ENCODE measurements around the gene DHRS7C.
A peak's percentile ranks its signal among the peaks of the same experiment; 100 is the strongest.

DHRS7C gene

GRCh38 chr17:9790889-9791876, at the start of gene DHRS7C:
DHRS7C (minus strand) TSS chr17:9791592; CDS start chr17:9791284, 308 bp downstream.
- intact Hi-C loops (cut with DNase I), result no loop called here
- DNase-seq, result peak in 1 of 10 donors; percentile 75

- DNase-seq, result no peak
- intact Hi-C loops (cut with DNase I), result no loop called here
Measured at GRCh38 chr17:9839433-9839832, 48.0 kb upstream of the DHRS7C start.

DNA sequence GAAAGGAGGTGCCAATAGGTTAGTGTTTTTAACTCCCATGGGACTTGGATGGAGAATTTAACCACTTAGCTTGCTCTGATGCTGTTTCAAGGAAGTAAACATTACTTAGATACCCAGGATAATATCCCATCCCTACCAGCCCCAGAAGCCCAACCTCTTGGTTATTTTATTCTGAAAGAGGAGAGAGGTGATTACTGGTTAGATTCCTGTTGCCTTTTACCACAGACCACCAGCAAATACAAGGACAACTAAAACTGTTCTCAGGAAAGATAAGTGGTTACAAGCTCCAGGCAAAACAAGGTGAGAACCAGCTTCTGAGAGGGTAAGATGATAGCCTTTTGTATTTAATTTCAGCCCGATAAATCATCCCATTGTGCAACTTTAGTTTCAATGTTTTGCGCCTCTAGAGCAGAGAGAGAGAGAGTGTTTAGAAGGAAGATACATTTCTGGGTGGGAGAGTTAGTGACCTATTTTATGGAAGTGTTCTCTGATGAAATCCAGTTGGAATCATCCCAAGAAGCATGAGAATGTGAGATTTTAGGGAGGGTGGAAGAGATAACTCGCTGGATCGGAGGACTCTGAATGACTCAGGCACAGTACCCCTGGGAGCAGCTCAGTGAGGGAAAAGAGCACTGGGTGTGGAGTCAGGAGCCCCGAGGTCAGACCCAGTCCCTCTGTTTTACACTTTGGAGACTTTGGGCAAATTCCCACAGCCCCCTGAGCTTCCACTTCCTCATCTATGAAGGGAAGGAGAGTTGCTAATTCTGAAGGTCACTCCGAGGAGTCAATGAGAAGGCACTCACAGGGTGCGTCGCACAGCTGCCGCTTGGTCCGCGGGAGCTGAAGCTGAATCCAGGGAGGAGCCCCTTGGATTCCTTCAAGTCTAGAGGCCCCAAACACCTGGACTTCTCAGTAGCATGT, 46.4 kb upstream of the DHRS7C start:
- no peak for DNase-seq
- intact Hi-C loops (cut with DNase I), result no loop called here

DNA sequence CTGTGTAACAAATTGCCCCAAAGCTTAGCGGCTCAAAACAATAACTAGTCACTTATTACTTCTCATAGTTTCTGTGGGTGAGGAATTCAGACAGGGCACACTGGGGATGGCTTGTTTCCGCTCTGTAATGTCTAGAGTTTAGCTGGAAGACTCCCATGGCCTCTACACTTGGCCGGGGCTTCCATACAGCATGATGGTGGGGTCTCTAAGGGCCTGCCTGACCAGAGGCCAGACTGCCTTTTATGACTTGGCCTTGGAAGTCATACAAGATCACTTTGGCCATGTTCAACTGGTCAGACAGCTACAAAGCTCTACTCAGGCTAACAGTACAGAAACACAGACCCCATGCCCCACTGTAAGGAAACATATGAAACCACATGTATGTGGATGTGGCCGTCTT, 42.5 kb upstream of the DHRS7C start:
- intact Hi-C loops (cut with DNase I), result no loop called here
- DNase-seq, result no peak

DNA sequence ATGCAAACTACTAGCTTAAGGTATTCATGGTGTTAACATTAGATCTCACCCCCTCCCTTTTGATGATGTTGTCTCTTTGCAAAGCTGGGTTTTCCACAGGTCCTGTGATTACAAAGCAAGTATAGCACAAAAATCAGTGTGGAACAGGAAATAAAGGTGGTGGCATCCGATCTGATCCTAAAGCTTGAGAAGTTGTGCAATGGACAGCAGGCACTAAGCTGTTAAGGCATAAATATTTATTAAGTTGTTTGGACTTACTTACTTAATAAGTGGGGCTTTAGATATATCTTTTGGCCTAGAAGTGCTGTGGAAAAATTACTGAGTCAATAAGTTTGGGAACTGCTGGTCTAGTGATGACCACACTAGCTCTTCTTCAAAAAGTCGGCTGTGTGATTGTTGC, 39.3 kb upstream of the DHRS7C start:
- intact Hi-C loops (cut with DNase I), result no loop called here
- DNase-seq, result no peak

- intact Hi-C loops (cut with DNase I), result no loop called here
- DNase-seq, result no peak
Measured at GRCh38 chr17:9829343-9829742, 38.0 kb upstream of the DHRS7C start.

DNA sequence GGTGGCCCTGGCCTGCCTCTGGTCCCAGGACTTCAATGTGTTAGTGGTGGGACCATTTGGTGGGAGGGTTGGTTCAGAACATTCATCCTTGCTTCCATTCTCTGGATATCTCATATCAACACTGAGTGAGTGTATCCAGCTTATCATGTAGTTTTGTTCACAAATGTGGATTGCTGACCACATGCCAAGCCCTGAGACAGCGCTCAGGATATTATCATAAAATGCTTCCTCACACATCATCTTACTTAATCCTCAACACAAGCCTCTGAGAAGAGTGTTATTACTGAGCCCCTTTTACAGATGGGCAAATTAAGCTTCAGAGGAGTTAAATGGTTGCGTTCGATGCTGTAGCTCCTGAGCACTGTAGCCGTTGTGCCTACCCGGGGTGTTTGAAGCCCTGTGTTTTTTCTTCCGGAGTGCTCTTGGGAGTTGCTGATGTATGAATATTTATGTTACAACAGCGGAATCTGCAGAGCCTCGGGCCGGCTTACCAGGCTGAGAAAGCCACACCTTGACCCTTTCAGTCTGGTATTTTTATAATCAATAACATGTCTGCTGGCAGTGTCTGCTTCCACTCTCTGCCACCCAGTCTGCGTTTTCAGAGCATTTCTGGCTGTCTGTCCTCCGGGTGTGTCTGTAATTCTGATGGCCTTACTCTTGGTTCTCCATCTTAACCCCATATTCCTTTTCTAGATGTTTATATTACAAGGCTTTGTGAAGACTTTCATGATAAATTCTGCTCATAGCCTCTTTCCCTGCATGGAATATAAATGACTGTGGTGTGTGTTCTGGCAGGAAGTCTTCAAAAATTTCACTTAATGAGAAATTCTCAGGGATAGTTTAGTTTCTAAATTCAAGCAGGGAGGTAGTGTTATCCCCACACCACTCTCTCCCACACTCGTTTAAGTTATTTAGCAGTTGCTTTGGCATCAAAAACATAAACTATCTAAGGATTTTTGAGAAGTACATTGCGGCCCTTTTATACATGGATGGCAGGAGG, 37.2 kb upstream of the DHRS7C start:
- intact Hi-C loops (cut with DNase I), result no loop called here
- no peak for DNase-seq

GRCh38 chr17:9825641-9826150, 34.3 kb upstream of the DHRS7C start, which contains the start of gene GLP2R:
GLP2R (plus strand) TSS chr17:9825924; CDS start chr17:9826064, 140 bp downstream.
- intact Hi-C loops (cut with DNase I), result no loop called here
- no peak for DNase-seq

DNA sequence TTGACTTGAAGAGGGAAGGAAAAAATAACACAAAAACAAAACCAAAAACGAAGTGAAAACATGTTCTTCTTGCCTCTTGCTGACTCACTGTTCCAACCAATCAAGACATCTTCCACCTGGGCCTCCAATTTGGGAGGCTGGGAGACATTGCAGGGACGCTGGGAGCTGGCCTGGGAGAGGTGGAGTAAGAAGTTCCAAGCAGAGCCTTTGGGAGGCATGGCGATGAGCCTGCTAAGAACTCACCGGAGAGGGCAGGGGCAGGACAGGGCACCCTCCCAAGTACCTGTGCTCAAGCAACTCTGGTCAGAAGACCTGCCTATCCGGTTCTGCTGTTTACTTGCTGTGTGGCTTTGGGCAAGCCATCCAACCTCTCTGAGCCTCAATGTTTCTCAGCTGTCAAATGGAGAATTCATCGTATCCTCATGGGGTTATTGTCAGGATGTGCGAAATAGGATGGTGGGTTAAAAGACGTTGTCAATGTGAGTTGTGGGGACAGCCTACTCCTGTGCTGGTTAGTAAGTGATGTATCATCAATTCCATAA, 33.5 kb upstream of the DHRS7C start:
- DNase-seq, result peak in 1 of 10 donors; percentile 61
- intact Hi-C loops (cut with DNase I), result no loop called here

DNA sequence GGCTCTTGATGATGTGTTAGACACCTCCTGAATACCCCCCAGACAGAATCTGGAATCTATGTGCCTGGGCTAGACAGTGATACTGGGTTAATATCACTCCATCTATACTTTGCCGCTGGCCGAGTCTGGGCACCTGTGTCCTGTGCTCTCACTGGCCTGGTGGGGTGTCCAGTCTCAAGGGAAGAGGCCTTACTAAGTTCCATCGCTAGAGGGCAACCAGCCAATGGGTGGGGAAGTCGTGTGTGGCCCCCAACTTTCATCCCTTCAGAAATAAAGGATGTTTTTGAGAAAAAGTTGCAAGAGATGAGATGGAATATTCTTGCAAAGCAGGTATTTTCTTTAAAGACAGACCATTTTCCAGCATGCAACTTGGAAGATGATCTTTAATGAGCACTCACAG, 32.7 kb upstream of the DHRS7C start:
- intact Hi-C loops (cut with DNase I), result no loop called here
- no peak for DNase-seq

- intact Hi-C loops (cut with DNase I), result no loop called here
Measured at GRCh38 chr17:9821921-9822320, 30.5 kb upstream of the DHRS7C start, which contains the start of gene GSG1L2. GSG1L2 (minus strand) TSS chr17:9822079; CDS start chr17:9822071, 8 bp downstream.

GRCh38 chr17:9820448-9820847, 29.1 kb upstream of the DHRS7C start:
- intact Hi-C loops (cut with DNase I), result no loop called here
- DNase-seq, result no peak

More at GRCh38 chr17:9821921-9822320, 30.5 kb upstream of the DHRS7C start, which contains the start of gene GSG1L2:
- peak in 1 of 10 donors; percentile 57 for DNase-seq

DNA sequence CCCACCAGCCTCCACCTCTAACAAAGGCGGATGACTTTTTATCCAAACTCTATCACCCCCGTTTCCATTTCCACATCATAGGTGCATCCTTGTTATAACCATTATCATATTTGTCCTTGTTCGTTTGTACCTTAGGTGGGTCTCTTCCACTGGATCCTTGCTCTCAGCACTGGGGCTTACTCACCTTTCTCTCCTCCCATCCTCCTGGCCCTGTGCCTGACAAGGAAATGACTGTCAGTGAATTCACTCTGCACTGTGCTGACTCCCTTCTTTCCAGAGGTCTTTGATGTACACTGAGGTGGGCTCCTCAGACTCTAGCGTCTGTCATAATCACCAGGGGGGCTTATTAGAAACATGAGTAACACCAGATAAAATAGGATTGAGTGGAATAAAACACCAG, 27.4 kb upstream of the DHRS7C start:
- intact Hi-C loops (cut with DNase I), result no loop called here
- no peak for DNase-seq

GRCh38 chr17:9817086-9817485, 25.7 kb upstream of the DHRS7C start:
- DNase-seq, result peak in 8 of 10 donors; percentile 36 to 94 (median 69)
- intact Hi-C loops (cut with DNase I), result no loop called here

DNA sequence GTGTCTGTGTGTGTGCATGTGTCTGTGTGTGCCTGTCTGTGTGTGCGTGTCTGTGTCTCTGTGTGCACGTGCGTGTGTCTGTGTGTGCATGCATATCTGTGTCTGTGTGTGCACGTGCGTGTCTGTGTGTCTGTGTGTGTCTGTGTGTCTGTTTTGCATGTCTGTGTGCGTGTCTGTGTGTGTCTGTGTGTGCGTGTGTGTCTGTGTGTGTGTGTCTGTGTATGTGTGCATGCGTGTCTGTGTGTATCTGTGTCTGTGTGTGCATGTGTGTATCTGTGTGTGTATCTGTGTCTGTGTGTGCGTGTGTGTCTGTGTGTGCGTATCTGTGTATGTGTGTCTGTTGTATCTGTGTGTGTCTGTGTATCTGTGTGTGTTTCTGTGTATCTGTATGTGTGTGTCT, 25.1 kb upstream of the DHRS7C start:
- no peak for DNase-seq
- intact Hi-C loops (cut with DNase I), result no loop called here

- intact Hi-C loops (cut with DNase I), result no loop called here
Measured at GRCh38 chr17:9814337-9814945, 23.0 kb upstream of the DHRS7C start.

GRCh38 chr17:9813166-9813565, 21.8 kb upstream of the DHRS7C start:
- intact Hi-C loops (cut with DNase I), result no loop called here
- DNase-seq, result no peak

More at GRCh38 chr17:9814337-9814945, 23.0 kb upstream of the DHRS7C start:
- peak in 1 of 10 donors; percentile 70 for DNase-seq

DNA sequence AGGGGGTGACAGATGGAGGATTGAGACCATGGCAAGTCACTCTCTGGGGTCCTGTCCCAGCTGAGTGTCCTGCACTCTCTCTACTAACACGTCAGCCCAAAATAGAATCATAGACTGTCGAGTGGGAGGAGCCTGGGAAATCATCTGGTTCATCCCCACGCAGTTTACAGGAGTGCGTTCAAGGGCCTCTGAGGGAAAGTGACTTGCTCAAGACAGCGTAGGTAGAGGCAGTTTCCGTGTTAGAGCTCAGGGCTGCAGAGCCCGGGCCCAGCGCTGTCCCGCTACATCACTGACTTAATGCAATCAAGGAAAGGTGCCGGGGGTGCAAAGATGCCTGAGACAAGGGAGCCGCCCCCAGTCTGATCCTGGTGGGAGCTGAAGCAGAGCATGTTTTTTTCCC, 20.1 kb upstream of the DHRS7C start:
- intact Hi-C loops (cut with DNase I), result no loop called here
- no peak for DNase-seq

GRCh38 chr17:9811086-9811485, 19.7 kb upstream of the DHRS7C start:
- DNase-seq, result no peak
- intact Hi-C loops (cut with DNase I), result no loop called here

All from posterior cingulate gyrus (tissue), 11 donors.